HUES6 (cell line): ENCODE results near the gene MAP1LC3C.

ENCODE experiments used
- H3K27ac ChIP-seq: 2 replicates; pipeline ENCODE4 v1.7.0; 2013; ENCODE audit warnings: low read depth, mild to moderate bottlenecking, low read length, inconsistent platforms
- H3K27me3 ChIP-seq: 2 replicates; pipeline ENCODE4 v1.6.1; 2013; ENCODE audit warnings: low read length; ENCODE audit not compliant: control insufficient read depth, insufficient read depth
- H3K36me3 ChIP-seq: 2 replicates; pipeline ENCODE4 v1.6.1; 2013; ENCODE audit warnings: low read length; ENCODE audit not compliant: control insufficient read depth, insufficient read depth
- H3K4me1 ChIP-seq: 2 replicates; pipeline ENCODE4 v1.6.1; 2013; ENCODE audit warnings: low read length; ENCODE audit not compliant: control insufficient read depth, insufficient read depth
- H3K4me3 ChIP-seq: 2 replicates; pipeline ENCODE4 v1.5.1; 2013; ENCODE audit warnings: low read depth, low read length
- H3K9ac ChIP-seq: one replicate; pipeline ENCODE4 v1.6.1; 2013; ENCODE audit warnings: mild to moderate bottlenecking, low read length
- H3K9me3 ChIP-seq: 2 replicates; pipeline ENCODE4 v1.6.1; 2013; ENCODE audit warnings: low read depth, low read length; ENCODE audit not compliant: control insufficient read depth, insufficient read depth

The MAP1LC3C gene

GRCh38 chr1:241999026-241999425, at the start of gene MAP1LC3C:
TSS of gene MAP1LC3C (minus strand) at chr1:241999098. CDS start at chr1:241999008, 90 bp downstream.
- H3K4me1 ChIP-seq, result peaks cover 13% of the 10 kb centered on the region
- H3K27ac ChIP-seq, result no peak within 1 kb of the TSS
- peak within 1 kb of the TSS; percentile 69 for H3K4me3 ChIP-seq
- H3K27me3 ChIP-seq, result peaks cover 4% of the 10 kb centered on the region
- no peaks in the 10 kb centered on the region for H3K9me3 ChIP-seq
- no peaks in the 10 kb centered on the region for H3K36me3 ChIP-seq
- peak within 1 kb of the TSS; percentile 5 for H3K9ac ChIP-seq

- H3K4me3 ChIP-seq, result no peak overlapping the region
- H3K27me3 ChIP-seq, result no peaks in the 10 kb centered on the region
- no peaks in the 10 kb centered on the region for H3K4me1 ChIP-seq
- H3K9ac ChIP-seq, result no peak overlapping the region
- H3K36me3 ChIP-seq, result no peaks in the 10 kb centered on the region
- H3K27ac ChIP-seq, result no peak overlapping the region
- H3K9me3 ChIP-seq, result peaks cover 10% of the 10 kb centered on the region
Observed at GRCh38 chr1:242043165-242043564, 44.3 kb upstream of the MAP1LC3C start.

DNA sequence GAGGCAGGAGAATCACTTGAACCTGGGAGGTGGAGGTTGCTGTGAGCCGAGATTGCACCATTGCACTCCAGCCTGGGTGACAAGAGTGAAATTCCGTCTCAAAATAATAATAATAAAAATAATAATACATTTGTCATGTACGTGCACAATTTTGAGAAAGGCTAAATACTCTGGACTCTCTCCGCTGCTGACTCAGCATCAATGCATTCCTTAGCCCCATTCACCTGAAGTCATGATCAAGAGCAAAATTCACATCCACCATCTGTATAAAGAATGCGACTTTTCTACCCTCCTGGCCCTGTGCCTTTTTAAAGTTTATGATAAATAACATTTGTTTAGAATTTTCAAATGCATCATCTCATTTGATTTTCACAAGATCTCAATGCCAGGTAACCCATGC, 35.5 kb upstream of the MAP1LC3C start:
- Histone ChIP-seq H3K36me3 (no peaks in the 10 kb centered on the region), H3K4me1 (no peaks in the 10 kb centered on the region), H3K27ac (no peak overlapping the region), H3K9ac (no peak overlapping the region), H3K27me3 (no peaks in the 10 kb centered on the region), H3K4me3 (no peak overlapping the region), H3K9me3 (no peaks in the 10 kb centered on the region)

DNA sequence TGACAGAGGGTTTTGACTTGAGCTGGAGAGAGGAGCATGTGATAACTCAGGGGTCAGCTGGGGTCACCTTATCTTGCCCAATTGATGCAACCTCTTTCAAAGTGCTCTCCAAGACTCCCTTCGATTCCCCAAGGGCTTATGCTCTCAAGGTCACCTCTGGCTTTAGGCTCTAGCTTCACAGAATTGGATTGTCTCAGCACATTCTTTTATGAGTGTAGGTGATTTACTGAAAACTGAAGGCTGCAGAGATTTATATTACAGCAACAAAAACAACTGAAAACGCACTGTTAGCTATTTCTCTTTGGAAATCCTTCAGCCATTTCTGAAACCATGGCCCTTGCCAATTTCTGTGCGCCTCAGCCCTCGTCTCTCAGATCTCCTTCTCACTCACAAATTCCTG, 34.5 kb upstream of the MAP1LC3C start:
- no peak overlapping the region for H3K9ac ChIP-seq
- H3K4me1 ChIP-seq, result no peaks in the 10 kb centered on the region
- no peaks in the 10 kb centered on the region for H3K36me3 ChIP-seq
- H3K9me3 ChIP-seq, result no peaks in the 10 kb centered on the region
- H3K27me3 ChIP-seq, result no peaks in the 10 kb centered on the region
- no peak overlapping the region for H3K4me3 ChIP-seq
- H3K27ac ChIP-seq, result no peak overlapping the region

- H3K9ac ChIP-seq, result no peak overlapping the region
- no peaks in the 10 kb centered on the region for H3K36me3 ChIP-seq
- H3K4me1 ChIP-seq, result no peaks in the 10 kb centered on the region
- no peaks in the 10 kb centered on the region for H3K9me3 ChIP-seq
- H3K27ac ChIP-seq, result no peak overlapping the region
- H3K27me3 ChIP-seq, result no peaks in the 10 kb centered on the region
- H3K4me3 ChIP-seq, result no peak overlapping the region
Observed at GRCh38 chr1:242030071-242030470, 31.2 kb upstream of the MAP1LC3C start.

DNA sequence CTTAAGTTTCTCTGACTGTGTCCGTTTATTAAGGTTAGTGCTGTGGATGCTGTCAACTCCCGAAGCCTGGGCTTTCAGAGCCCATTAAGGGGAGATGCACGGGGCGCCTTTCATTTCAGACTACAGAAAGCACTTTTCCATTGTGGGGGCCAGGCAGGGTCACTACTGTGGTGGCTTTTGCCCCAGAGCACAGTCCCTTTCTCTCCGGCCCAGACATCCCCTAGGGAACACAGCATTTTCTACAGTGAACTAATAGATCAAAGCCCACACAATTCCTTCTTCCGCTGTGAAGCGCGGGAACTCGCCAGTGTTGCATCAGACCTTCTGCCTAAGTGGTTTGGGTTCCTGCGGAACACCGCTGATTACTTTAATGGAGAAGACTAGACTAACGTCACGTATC, 26.8 kb upstream of the MAP1LC3C start:
- Histone ChIP-seq H3K27ac (no peak overlapping the region), H3K4me3 (no peak overlapping the region)

DNA sequence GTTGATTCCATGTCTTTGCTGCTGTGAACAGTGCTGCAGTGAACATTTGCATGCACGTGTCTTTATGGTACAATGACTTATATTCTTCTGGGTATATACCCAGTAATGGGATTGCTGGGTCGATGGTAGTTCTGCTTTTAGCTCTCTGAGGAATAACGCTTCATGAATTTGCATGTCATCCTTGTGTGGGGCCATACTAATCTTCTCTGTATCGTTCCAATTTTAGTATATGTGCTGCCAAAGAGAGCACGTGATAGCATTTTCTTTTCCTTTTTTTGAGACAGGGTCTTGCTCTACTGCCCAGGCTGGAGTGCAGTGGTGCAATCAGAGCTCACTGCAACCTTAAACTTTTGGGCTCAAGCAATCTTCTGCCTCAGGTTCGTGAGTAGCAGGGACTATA, 24.9 kb upstream of the MAP1LC3C start:
- H3K4me3 ChIP-seq, result no peak overlapping the region
- H3K4me1 ChIP-seq, result no peaks in the 10 kb centered on the region

More for the DNA sequence above, 26.8 kb upstream of the MAP1LC3C start:
- no peaks in the 10 kb centered on the region for H3K4me1 ChIP-seq
- no peaks in the 10 kb centered on the region for H3K27me3 ChIP-seq
- no peaks in the 10 kb centered on the region for H3K36me3 ChIP-seq
- peaks cover 3% of the 10 kb centered on the region; the same call in 1 of the 2 replicates for H3K9me3 ChIP-seq
- no peak overlapping the region for H3K9ac ChIP-seq

DNA sequence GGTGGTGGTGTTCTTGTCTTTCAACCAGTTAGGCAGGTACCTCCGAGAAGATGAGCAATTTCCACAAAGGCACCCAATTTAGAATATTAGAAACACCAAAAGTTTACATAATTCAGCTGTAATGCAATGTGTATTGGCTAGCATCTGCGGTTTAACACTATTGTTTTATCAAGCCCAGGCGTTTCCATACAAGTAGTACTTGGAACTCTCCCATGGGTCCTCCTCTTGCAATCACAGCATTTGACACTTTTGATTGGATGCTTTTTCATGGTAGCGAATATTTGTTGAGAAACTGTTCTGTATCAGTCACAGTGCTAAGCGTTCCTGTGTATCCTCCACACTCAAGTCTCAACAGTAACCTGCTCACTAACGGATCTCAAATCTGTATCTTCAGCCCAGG, 20.1 kb upstream of the MAP1LC3C start:
- Histone ChIP-seq H3K4me3 (no peak overlapping the region), H3K9me3 (peaks cover 3% of the 10 kb centered on the region; the same call in 1 of the 2 replicates), H3K27ac (no peak overlapping the region), H3K9ac (no peak overlapping the region), H3K4me1 (no peaks in the 10 kb centered on the region), H3K27me3 (no peaks in the 10 kb centered on the region), H3K36me3 (no peaks in the 10 kb centered on the region)

More for the DNA sequence above, 24.9 kb upstream of the MAP1LC3C start:
- Histone ChIP-seq H3K9ac (no peak overlapping the region), H3K27ac (no peak overlapping the region), H3K9me3 (peaks cover 3% of the 10 kb centered on the region; the same call in 1 of the 2 replicates), H3K36me3 (no peaks in the 10 kb centered on the region), H3K27me3 (no peaks in the 10 kb centered on the region)

DNA sequence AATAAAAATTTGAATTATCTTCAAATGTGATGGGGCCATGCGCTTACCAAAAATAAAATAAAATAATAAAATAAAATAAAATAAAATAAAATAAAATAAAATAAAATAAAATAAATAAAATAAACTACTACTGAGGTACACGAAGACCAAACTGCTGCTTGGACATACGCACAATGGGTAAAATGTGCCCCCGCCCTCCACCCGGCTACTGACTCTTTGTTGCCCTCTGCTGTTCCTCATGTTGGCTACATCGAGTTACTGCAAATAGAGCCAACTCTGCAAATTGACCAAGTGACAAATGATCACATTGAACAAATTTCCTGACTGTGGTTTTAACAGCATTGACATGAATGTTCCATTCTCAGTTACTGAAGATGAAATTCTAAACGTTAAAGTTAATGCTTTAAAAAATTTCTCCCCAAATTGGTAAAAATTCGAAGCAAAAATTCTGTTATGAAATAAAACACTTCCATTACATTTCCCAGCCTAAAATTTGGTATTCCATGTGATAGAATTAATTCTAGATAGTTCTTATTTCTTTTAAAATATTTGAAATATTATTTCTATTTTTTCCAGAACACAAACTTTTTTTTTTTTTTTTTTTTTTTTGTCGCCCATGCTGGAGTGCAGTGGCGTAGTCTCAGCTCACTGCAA, 18.8 kb upstream of the MAP1LC3C start:
- peaks cover 3% of the 10 kb centered on the region; the same call in 1 of the 2 replicates for H3K9me3 ChIP-seq
- H3K4me3 ChIP-seq, result no peak overlapping the region
- H3K9ac ChIP-seq, result no peak overlapping the region
- no peaks in the 10 kb centered on the region for H3K36me3 ChIP-seq
- no peak overlapping the region for H3K27ac ChIP-seq
- no peaks in the 10 kb centered on the region for H3K4me1 ChIP-seq
- H3K27me3 ChIP-seq, result no peaks in the 10 kb centered on the region

DNA sequence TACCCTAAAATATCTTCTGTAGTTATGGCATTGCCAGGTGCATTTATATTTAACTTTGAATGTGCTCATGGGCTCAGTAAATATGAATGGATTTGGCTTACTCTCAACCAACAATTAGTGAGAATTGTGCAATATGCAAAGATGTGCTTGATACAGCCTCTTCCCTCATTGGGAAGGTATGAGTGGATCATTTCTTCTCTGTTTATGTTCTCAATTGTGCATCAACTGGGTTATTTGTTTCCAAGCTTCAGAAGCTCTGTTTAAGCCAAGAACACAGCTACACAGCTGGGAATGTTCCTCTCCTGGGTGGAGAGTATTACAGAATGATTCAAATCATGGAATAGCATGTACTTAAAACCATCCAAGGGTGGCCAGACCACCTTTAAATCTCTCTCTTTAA, 17.6 kb upstream of the MAP1LC3C start:
- H3K4me1 ChIP-seq, result no peaks in the 10 kb centered on the region
- H3K4me3 ChIP-seq, result no peak overlapping the region
- no peak overlapping the region for H3K9ac ChIP-seq
- no peaks in the 10 kb centered on the region for H3K27me3 ChIP-seq
- H3K36me3 ChIP-seq, result no peaks in the 10 kb centered on the region
- 0 out of 2 replicates have a peak, but pooled peaks cover under 1% of the 10 kb centered on the region for H3K9me3 ChIP-seq
- H3K27ac ChIP-seq, result no peak overlapping the region

DNA sequence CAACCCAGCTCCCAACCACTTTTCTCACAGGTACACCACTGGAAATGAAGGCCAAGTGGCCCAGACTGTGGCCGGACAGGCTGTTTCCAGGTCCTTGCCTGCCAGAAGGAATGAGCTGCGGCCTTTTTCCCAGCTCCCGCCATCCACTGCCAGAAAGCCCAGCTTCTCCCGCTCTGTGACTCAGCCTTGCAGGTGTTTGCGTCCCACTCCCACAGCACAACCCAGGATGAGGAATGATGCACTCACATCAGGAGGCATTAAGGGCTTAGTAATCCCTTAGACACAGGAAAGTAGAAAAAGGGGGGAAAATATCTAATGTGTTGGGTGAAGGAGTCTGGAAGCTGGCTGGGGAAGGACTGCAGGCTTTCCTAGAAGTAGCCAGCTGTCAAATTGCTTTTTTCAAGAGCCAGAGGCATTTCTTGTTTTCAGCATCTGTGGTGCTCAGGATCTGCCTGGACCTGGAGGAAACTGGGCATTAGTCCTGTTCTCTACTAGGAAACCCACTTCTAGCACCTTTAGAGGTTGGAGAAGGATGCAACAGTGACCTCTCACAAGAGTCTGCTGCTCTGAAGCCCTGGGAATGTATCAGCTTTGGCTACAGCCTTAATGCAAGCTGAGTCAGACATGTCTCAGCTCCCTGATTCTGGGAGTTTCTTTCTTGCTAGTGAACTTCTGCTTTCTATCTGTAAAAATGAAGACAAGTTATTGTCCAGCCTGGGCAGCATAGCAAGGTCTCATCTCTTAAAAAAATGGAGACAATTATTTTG, 13.2 kb upstream of the MAP1LC3C start:
- Histone ChIP-seq H3K36me3 (no peaks in the 10 kb centered on the region), H3K9ac (no peak overlapping the region), H3K4me3 (no peak overlapping the region), H3K4me1 (peaks cover 6% of the 10 kb centered on the region; the same call in 1 of the 2 replicates), H3K27ac (no peak overlapping the region), H3K27me3 (no peaks in the 10 kb centered on the region), H3K9me3 (no peaks in the 10 kb centered on the region)
